Endothelial cell of umbilical vein (primary cell): ENCODE measurements around the gene SMCO2.

Source experiments
- CTCF ChIP-seq, 2 donors: IDR thresholded peaks; 1 replicate in 1 of 2; 2 replicates in 1 of 2; pipeline ENCODE4 v1.5.1; 2011; ENCODE audit warnings: low read length in 2 of 2, mild to moderate bottlenecking in 2 of 2, moderate library complexity in 2 of 2, control low read depth in 1 of 2, inconsistent platforms in 1 of 2, low read depth in 1 of 2; ENCODE audit not compliant: insufficient read depth in 1 of 2; ENCODE audit errors: extremely low read depth in 1 of 2
- EZH2 ChIP-seq: IDR thresholded peaks from 2 replicates; pipeline ENCODE4 v1.6.1; 2012; ENCODE audit warnings: borderline replicate concordance, low read depth, mild to moderate bottlenecking, moderate library complexity, low read length, inconsistent platforms; ENCODE audit not compliant: severe bottlenecking
- POLR2A ChIP-seq: IDR thresholded peaks from 2 replicates; pipeline ENCODE4 v1.6.1; 2012; ENCODE audit warnings: low read depth, mild to moderate bottlenecking, control low read depth, low read length

GRCh38 chr12:27549236-27549800 lies 102.8 kb downstream of the SMCO2 start:
- TF ChIP-seq EZH2 (no peak), CTCF (IDR thresholded peaks at IDR 0.05; ENCODE audit: extremely low read depth in 1 of 2, insufficient read depth in 1 of 2, low read depth in 1 of 2, low read length in 2 of 2) (no peak), POLR2A (no peak)
